Activated CD4-positive, alpha-beta T cell treated with anti-CD3 and anti-CD28 coated beads for 1 hour (primary cell): ENCODE measurements around the gene ISM1.
"Not testable (repeated sequence)": the region's sequence is repeated elsewhere in the genome, so short reads cannot be mapped to it uniquely, and the experiment has no call there.

ENCODE experiments used
- DNase-seq: peaks from one replicate; pipeline ENCODE4 v3.0.0-alpha.2; 2020

Gene ISM1

DNA sequence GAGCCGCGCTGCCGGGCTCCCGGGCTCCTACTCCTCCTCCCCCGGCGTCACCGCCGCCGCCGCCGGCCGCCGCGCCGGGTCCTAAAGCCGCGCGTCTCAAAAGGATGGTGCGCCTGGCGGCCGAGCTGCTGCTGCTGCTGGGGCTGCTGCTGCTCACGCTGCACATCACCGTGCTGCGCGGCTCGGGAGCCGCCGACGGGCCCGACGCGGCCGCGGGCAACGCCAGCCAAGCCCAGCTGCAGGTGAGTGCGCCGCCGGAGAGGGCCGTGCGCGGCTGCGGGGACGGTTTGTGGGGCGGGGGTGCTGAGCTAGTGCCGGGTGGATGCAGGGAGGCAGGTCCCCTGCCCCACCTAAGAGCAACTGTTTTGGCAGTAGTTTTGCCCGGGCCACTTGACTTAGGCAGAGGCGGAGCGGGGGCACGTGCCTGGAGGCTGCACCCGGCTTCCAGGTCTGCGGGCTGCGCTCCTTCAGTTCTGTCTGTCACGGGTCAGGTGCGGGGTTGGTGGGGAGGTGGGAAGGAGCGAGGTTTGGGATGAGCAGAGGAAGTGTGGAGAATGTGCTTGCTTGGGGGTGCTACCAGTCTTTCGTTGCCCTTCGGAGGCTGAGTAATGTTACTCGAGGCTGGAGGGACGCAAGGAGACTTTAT is 722 bp downstream of the ISM1 start:
- peak; percentile 61 for DNase-seq

DNA sequence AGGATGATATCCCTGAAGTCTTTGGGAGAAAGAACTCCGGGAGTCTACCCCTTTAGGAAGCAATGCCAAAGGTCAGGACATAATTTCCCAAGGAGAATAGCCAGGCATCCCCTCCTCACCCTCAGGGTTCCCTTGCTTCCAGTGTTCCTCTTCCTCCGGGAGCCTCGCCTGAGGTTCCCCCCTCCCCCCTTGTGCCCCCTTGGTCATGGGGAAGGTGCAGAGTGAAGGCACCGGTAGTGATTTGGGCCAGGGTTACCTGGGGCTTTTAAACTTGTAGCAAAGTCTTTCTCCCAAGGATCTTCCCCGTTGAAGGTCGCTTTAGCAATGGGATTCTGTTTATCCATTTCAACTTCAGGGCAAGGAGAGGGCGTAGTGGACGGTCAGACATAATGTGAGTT is 1.2 kb downstream of the ISM1 start:
- no peak for DNase-seq

DNA sequence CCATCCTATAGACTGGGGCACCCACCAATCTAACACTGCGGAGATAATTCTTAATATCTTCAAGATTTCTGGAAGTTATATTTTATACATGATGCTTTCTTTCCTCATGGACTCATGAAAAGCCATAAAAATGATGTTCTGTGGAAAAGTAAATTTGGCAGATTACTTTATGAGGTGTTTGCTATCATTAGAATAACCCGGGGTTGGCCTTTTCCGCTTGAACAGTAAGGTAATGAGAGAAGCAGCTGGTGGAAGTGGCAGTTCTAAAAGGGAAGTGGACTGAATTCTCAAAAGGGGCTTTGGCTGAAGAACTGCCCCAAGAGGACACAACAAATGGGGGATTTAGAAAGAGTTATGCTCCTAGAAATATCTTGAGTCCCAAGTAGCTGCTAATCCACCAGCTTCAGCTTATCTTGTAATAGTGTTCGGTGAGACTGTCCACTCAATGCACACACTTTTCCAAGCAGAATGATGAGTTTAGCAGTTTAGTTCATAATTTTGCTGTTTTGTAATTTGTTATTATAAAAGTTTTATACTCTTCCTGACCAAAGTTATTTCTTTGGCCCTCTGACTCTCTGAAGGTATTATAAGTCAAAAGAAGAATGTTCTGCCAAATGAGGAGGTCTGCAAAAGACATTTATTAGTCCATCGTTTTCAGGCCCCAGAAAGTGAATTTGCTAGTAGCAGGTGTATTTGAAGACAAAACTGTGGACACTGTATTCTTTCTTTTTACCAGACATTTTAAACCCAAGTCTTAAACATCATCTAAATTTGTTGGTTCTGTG is 2.9 kb downstream of the ISM1 start:
- DNase-seq, result no peak

DNA sequence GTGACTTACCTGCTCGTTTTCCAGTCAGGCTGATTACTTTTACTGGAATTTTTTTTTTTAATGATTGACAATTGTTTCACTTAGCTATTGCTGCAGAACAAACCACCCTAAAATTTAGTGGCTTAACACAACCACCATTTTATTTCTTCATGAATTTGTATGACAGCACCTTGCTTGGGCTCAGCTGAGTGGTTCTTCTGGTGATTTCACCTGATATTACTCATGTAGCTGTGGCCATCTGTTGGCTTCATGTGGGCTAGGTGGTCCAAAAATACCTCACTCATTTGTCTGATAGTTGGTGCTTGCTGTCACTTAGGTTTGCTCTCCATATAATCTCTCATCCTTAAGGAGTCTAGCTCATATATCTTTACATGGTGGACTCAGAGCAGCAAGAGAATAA is 5.3 kb downstream of the ISM1 start:
- no peak for DNase-seq

DNA sequence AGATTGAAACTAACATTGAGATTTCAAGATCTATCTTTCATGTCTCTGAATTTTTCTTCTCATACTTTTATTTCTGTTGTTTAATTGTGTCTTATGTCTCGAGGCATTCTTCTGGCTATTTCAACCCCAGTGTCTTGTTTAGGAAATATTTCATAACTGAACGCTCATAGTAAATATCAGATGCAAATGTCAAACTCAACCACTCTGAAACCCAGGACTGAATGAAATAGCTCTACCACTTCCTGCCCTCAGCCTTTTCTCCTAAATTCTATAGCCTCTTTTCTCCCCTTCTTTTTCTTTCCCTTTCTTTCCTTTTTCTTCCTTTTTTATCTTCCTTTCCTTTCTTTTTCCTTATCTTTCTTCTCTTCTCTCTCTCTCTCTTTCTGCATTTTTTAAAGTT is 7.7 kb downstream of the ISM1 start:
- no peak for DNase-seq

DNA sequence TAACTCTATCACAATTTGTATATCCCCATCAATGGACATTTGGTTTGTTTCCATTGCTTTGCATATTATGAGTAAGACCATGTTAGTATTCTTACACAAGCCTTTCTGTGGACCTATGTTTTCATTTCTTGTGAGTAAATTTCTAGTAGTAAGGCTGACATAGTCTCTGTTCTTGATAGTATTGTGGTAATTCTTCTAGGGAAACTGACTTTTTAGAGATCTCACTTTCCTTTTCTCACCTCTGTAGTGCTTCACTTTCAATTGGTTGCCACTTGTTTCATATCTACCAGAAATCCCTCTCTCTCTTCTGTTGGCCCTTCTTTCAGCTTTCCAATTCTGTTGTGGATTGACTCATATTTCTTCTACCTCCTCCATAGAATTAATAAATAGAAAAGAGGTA is 8.5 kb downstream of the ISM1 start:
- DNase-seq, result no peak

DNA sequence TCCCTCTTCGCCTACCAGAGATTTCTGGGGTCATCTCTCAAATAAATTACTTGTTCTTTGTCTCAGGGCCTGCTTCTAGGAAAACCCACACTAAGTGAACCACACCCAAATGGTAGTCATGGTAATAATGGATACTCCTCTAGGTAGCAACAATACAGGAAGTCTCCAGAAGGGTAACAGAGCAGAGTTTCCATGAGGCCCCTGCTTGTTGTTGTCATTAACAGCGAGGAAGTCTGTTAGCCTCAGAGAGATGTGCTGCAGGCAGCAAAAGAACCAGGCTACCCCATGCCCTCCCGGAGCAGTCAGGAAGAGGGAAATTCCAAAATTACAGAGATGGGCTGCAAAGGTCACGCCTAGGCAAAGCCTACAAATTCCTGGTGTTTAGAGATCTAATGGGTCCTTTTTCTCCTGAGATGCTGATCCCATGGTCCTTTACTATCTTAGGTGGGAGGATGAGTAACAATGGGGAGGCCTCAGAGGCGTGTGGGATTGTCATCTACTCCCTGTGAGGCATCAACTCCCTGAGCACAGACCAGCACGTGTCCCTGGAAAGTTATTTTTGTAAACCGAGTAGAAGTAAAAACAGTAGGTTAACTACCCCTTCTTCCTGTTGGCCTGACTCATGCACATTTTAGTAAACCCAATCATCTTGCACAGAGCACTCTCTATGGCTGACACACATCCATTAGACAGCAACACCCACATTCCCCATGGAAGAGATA is 10.1 kb downstream of the ISM1 start:
- DNase-seq, result peak; percentile 29

DNA sequence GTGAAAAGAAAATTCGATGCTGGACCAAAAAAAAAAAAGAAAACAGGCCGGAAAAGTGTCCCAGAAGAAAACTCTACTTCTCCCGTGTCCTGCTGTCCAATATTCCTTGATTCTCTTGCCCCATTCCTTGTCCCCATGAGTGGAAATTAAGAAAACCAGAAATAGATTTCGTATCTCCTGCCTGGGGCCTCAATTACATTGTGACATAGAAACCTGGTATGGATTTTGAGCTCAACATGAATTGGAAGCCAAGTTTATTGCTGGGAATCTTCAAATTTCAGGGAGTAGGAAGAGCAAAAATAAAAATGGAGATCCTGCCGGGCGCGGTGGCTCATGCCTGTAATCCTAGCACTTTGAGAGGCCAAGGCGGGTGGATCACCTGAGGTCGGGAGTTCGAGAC is 11.9 kb downstream of the ISM1 start:
- no peak for DNase-seq

DNA sequence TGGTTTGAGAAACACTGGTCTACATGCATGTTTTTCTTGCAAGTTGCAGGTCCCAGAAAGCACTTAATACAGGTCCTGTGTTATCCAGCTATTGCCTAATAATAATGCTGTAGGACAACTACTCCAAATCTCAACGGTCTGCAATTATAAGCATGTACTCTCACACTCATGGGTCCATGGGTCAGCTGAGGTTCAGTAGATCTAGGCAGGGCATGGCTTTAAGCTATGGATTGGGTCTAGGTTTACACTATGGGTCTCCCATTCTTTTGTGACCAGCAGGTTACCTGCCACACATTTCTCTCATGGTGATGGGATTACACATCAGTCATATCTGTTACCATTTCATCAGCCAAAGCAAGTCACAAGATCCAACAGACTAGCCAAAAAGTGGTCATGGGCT is 13.9 kb downstream of the ISM1 start:
- DNase-seq, result no peak

DNA sequence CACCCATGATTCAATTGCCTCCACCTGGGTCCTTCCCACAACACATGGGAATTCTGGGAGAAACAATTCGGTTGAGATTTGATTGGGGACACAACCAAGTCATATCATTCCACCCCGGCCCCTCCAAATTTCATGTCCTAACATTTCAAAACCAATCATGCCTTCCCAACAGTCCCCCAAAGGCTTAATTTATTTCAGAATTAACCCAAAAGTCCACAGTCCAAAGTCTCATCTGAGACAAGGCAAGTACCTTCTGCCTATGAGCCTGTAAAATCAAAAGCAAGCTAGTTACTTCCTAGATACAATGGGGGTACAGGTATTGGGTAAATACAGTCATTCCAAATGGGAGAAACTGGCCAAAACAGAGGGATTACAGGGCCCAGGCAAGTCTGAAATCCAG is 15.3 kb downstream of the ISM1 start:
- DNase-seq, result not testable (repeated sequence)

DNA sequence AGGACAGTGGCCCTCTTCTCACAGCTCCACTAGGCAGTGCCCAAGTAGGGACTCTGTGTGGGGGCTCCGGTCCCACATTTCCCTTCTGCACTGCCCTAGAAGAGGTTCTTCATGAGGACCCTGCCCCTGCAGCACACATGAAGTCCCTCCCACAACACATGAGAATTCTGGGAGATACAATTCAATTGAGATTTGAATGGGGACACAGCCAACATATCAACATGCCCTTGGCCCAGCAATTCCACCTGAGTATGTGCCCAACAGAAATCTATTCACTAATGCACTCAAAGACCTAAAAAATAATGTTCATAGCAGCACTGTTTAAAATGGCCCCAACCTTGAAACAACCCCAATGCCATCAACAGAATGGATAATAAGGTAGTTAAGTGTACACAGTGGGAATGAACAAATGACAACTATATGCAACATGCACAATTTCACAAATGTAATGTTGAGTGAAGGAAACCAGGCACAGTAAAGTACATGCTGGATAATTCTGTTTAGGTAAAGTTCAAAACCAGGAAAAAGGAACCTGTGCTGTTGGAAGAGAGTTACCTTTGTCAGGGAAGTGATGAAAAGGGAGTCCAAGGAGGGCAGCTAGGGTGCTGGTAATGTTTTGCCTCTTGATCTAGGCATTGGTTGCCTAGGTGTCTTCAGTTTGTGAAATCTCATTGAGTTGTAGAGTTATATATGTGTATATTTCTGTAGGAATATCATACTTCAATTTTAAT is 16.1 kb downstream of the ISM1 start:
- no peak for DNase-seq

DNA sequence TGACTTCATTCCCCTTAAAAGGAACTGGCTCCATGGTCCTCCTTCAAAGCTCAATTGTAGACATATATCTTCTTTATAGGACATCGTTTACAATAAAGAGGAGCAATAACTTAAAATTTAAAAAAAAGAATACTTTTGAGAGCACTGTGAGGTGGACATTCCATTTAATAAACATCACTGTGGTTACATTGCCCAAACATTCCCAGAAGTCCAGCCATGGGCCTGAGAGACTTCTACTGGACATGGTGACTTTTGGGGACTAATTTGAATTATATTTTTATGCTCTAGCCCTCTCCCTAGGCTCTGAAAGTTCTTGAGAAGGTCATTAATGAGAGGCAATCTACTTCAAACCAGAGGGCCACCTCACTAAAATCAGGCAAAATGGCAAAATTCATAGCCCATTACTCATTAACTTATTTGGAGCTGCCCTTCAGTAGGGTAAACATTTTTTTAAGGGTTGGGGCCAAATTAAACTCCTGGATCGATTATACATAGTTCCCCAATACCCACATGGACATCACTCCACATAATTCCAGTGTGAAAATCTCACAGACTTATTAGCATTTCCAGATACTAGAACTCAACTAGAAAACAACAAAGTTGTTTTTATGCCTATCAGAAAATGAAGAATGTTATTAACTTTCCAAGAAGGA is 17.1 kb downstream of the ISM1 start:
- no peak for DNase-seq

DNA sequence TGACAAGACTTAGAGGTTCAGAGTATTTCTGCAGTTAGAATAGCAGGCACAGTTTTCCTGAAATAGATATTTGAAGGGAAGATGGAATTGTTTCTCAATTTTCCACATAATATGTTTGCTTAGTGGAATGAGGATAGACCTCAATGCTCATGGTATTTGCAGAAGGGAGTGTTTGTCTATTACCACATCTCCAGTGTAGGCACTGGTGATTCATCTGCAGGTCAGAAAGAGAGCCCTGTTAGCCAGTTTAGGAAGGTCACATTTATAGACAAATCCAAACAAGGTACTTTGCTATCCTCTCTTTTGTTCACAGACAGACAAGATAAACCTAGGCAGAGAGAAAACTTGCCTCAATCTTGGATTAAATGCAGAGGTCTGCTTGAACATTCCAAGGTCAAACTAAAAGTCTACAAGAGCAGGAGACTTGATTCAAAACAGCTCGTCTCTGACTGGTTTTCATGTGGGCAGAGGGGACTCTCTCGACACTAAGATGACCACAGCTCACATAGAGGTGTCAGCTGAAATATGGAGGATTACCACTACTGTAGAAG is 22.8 kb downstream of the ISM1 start:
- DNase-seq, result no peak

DNA sequence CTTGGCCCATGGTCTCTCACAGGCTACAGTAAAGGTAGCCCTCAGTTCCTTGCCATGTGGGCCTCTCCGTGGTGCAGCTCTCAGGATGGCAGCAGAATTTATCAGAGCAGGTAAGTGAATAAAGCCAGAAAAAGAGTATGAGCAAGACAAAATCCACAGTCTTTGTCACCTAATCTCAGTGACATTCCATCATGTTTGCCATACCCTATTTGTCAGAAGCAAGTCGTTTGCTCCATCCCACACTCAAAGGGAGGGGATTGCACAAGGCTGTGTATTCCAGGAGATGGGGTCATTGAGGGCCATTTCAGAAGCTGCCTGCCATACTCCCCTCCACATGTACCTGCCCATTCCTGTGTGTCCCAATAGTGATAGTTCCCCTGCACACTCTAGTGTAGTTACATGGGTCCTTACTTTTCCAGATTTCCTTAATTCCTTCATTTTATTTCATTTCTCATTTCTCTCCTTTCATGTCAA is 24.2 kb downstream of the ISM1 start:
- no peak for DNase-seq

DNA sequence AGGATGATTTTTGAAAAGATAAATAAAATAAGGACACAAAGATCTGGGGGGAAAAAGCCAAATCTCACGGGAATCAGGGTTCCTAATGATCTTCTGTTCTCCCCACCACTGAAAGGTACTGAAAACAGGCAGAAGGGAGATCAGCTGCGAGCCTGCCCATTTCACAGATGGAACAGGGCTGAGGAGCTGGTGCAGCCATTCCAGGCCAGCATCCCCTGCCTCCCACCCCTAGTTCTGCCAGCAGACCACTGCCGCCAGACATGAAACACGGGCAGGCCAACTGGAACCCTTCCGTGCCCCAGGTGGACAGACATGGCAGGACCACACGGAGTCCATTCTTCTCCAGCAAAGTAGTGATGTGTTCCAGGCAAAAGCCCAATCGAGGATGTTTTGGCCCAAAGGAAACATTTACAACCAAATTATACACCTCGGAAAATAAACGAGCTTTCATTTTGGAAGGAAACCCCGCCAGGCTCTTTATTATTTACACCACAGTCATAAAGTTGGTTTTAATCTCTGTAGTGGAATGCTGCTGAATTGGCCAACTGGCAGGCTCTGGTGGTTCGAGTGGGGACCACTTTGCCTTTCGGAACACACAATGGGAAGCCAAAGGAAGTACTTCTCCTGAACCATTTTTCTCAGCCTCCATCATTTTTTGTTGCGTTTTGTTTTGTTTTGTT is 28.2 kb downstream of the ISM1 start:
- DNase-seq, result no peak

DNA sequence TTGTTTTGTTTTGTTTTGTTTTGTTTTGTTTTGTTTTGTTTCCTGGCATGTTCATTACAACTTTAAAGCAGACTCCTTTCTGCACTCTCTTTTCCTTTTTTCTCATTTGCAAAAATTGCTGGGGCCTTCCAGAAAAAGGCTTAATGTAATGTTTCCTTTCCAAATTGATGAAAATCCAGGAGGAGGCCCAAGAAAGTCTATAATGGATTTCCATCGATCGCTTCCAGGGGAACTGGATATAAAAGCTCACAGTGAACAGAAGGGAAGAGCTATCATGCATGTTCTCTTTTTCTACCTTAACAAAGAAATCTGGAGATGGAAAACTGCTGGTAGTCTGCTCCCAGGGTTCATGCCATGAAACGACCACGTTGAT is 28.7 kb downstream of the ISM1 start:
- DNase-seq, result no peak

DNA sequence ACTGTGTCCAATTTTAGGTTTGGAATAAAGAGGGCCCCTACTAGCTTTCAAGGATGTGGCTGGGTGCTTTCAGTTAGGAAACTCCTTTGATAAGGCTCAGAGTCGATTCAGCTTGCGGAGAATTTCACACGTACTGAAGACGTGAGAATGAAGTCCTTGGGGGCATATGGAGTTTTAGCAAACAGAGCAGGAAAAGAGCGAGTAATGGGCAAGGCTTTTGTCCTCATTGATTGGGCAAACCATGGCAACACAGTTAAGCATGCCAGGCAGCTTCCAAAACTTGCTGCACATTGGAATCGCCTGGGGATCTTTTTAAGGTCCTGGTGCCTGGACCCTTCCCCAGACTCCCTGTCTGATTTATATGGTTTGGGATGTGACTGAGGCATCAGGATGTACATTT is 29.2 kb downstream of the ISM1 start:
- DNase-seq, result no peak

DNA sequence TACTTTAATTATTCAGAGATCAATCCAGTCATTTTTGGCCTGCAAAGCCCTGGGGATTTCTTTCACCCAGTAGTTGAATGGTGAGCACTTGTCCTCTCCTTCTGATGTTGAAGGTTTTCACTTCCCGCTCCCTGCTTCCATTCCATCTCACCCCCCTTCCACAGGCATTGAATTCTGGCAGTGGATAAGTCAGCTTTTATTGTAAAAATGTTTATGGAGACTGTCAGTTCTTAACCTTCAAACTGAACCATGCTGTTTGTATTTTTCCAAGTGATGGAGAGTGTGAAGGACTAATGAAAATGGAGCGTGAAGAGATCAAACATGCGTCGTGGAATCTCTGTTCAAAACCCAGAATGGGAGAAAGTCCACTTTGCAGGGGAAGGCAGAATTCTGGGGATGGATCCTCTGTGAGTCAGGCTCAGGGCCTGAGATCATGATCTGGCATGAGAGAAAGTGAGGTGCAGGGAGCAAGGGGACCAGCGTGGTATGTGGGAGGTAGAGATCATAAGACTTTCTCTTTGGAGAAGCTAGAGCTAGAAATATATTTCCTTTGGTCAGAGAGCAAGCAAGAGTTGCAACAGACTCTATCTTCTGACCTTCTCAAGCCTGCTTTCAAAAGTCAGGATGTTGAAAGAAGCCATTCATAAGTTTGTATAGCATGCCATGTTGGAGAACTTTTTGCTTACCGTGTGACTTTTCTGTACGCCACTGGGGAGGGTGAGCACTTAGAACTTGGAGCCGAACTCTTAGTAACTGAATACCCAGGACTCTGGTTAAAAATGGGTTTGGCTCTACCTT is 30.2 kb downstream of the ISM1 start:
- DNase-seq, result no peak

DNA sequence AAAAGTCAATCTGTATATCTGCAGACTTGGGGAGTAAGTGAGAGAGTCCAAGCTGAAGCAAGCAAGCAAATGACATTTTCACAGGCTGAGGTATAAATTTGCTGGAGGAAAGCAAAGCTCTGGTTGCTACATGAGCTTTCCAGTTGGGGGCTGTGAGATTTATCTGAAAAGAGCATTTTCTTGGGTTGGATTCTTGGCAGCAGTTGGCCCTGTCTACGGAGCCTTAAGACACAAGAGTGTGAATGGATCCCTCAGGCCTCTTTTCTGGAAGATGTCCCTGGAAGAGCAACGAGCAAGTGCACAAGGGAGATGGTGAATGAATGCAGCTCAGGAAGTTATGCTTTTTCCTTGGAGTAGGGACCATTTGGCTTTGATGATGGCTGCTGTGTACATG is 30.8 kb downstream of the ISM1 start:
- no peak for DNase-seq

DNA sequence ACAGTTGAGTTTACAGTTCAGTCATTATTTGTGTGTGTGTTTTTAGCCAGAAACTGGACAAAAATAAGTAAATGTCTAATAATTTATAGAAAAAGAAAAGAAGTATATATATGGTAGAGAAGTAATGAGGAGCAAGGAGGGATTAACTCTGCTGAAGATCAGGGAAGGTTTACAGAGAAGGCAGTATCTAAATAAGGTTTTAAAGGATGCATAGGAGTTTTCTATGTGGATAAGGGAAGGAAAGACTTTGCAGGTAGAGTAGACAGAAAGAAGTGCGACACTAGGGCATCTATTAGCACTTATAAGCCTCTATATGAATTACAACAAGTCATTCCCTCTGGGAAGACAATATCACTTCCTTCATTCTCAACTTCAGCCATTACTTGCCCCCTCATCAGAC is 34.3 kb downstream of the ISM1 start:
- no peak for DNase-seq

DNA sequence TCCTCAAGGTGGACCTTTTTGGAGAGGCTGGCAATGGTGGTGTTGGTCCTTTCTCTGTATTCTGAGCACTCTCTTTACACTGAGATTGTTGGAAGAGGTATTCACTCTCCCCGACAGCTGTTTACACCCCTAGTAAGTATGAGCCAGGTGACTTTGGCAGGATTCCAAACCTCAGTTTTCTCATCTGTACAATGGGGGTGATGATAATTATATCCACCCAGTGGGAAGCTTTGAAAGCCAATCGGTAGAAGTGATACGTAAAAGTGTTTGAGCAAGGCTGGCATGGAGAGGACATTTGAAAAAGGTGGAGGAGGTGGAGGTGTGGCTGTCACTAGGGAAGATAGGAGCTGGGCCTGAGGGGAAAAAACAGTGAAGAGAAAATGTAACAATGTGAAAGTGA is 35.5 kb downstream of the ISM1 start:
- no peak for DNase-seq
